Endothelial cell of umbilical vein (primary cell): ENCODE measurements around the gene C1orf105. TPM values are rescaled to one million over a fixed set of nuclear protein-coding genes. Genes with fewer than 3 reads are reported as not detected.

Experiments
- BruUV-seq: library from RNA; stranded (reverse); fragments of 400-500 nt; replicated peaks from 2 replicates; lab custom pipeline; 2021; lab: Mats Ljungman, UMichigan
- CTCF ChIA-PET: fragments of 300-600, 350-600 bp; sonication (Branson Sonifier 250); formaldehyde crosslinking; loops from one replicate; lab custom pipeline; 2021; ENCODE audit warnings: antibody characterized with exemption, inconsistent platforms; lab: Charles Lee
- POLR2A ChIA-PET: fragments of 300-600, 350-600 bp; sonication (Branson Sonifier 250); formaldehyde crosslinking; loops from one replicate; lab custom pipeline; 2021; ENCODE audit warnings: antibody characterized with exemption, inconsistent platforms; lab: Charles Lee
- DNase-seq: peaks from one replicate; pipeline ENCODE4 v3.0.0-alpha.2; 2011; ENCODE audit warnings: low read depth, low spot score
- FAIRE-seq: peaks from 2 replicates; lab custom pipeline; 2011; peaks lifted over from hg19 to GRCh38; lab: Jason Lieb, UNC
- H2AFZ ChIP-seq: 2 replicates; pipeline ENCODE4 v1.6.0; 2012; ENCODE audit warnings: low read depth, low read length, control low read depth, inconsistent platforms
- H3K27ac ChIP-seq: 2 replicates; pipeline ENCODE4 v1.5.1; 2011; ENCODE audit warnings: low read depth, mild to moderate bottlenecking, control low read depth, low read length, moderate library complexity; ENCODE audit not compliant: insufficient read depth
- H3K27me3 ChIP-seq, 2 experiments: 2 replicates each; pipeline versions ENCODE4 v1.6.0 to v1.6.1; 2011; ENCODE audit warnings: low read length in 2 of 2, mixed read lengths in 1 of 2; ENCODE audit not compliant: control insufficient read depth in 2 of 2, insufficient read depth in 2 of 2
- H3K36me3 ChIP-seq, 2 experiments: 2 replicates in 1 of 2; 3 replicates in 1 of 2; pipeline ENCODE4 v1.5.1; 2011; ENCODE audit warnings: low read length in 2 of 2, mild to moderate bottlenecking in 1 of 2, moderate library complexity in 1 of 2; ENCODE audit not compliant: control insufficient read depth in 2 of 2, insufficient read depth in 2 of 2; ENCODE audit errors: extremely low read depth in 1 of 2
- H3K4me1 ChIP-seq: 3 replicates; pipeline ENCODE4 v1.5.1; 2011; ENCODE audit warnings: mild to moderate bottlenecking, low read length; ENCODE audit not compliant: control insufficient read depth, insufficient read depth; ENCODE audit errors: extremely low read depth
- H3K4me2 ChIP-seq: 2 replicates; pipeline ENCODE4 v1.6.1; 2011; ENCODE audit warnings: low read length, control low read depth, mixed read lengths; ENCODE audit not compliant: insufficient read depth
- H3K4me3 ChIP-seq, 3 experiments: fragments of 200-600 bp in 1 of 3; sonication (generic), shearing (Covaris generic) in 1 of 3; replicated peaks in 1 of 3; 2 replicates each; pipeline ENCODE4 v1.5.1; 2011 to 2016; ENCODE audit warnings: control low read depth in 3 of 3, low read length in 3 of 3, mild to moderate bottlenecking in 2 of 3, inconsistent platforms in 1 of 3, low read depth in 1 of 3, moderate library complexity in 1 of 3; ENCODE audit not compliant: insufficient read depth in 1 of 3
- H3K79me2 ChIP-seq: 2 replicates; pipeline ENCODE4 v1.6.0; 2012; ENCODE audit warnings: low read length, inconsistent platforms; ENCODE audit not compliant: control insufficient read depth, insufficient read depth
- H3K9ac ChIP-seq: replicated peaks from 2 replicates; pipeline ENCODE3; 2011; ENCODE audit warnings: low read length, control low read depth; ENCODE audit not compliant: insufficient read depth; ENCODE audit errors: extremely low read depth
- H3K9me1 ChIP-seq: replicated peaks from 3 replicates; pipeline ENCODE4 v1.6.0; 2011; ENCODE audit warnings: mild to moderate bottlenecking, low read length; ENCODE audit not compliant: control insufficient read depth, insufficient read depth; ENCODE audit errors: extremely low read depth
- H3K9me3 ChIP-seq: replicated peaks from 2 replicates; pipeline ENCODE4 v1.5.1; 2012; ENCODE audit warnings: low read length, inconsistent platforms; ENCODE audit not compliant: control insufficient read depth, insufficient read depth
- H4K20me1 ChIP-seq: replicated peaks from 2 replicates; pipeline ENCODE3; 2011; ENCODE audit warnings: mild to moderate bottlenecking, low read length; ENCODE audit not compliant: control insufficient read depth, insufficient read depth; ENCODE audit errors: extremely low read depth
- EZH2 ChIP-seq: IDR thresholded peaks from 2 replicates; pipeline ENCODE4 v1.6.1; 2012; ENCODE audit warnings: borderline replicate concordance, low read depth, mild to moderate bottlenecking, moderate library complexity, low read length, inconsistent platforms; ENCODE audit not compliant: severe bottlenecking
- FOS ChIP-seq: IDR thresholded peaks from 2 replicates; pipeline ENCODE4 v1.6.1; 2011; ENCODE audit warnings: mild to moderate bottlenecking, low read length, moderate library complexity, borderline replicate concordance; ENCODE audit not compliant: insufficient read depth
- GATA2 ChIP-seq: IDR thresholded peaks from 2 replicates; pipeline ENCODE4 v1.7.0; 2011; ENCODE audit warnings: low read depth, mild to moderate bottlenecking, moderate library complexity, mixed read lengths, low read length; ENCODE audit not compliant: insufficient read length, insufficient read depth
- JUN ChIP-seq: IDR thresholded peaks from 2 replicates; pipeline ENCODE4 v1.6.1; 2011; ENCODE audit warnings: borderline replicate concordance, low read depth; ENCODE audit not compliant: insufficient read length, insufficient read depth
- MYC ChIP-seq: IDR thresholded peaks from one replicate; pipeline ENCODE4 v1.6.1; 2011; ENCODE audit warnings: mild to moderate bottlenecking, low read depth, low read length
- POLR2A ChIP-seq: IDR thresholded peaks from 2 replicates; pipeline ENCODE4 v1.6.1; 2012; ENCODE audit warnings: low read depth, mild to moderate bottlenecking, control low read depth, low read length
- POLR2AphosphoS5 ChIP-seq: IDR thresholded peaks from 2 replicates; pipeline ENCODE4 v1.6.1; 2012; ENCODE audit warnings: low read depth, mild to moderate bottlenecking, control low read depth, low read length, moderate library complexity; ENCODE audit not compliant: insufficient read depth
- dilution Hi-C: fragments of 300-500 bp; cut with MboI; formaldehyde crosslinking; loops from one replicate; pipeline ENCODE4 v1.15.0; 2019; ENCODE audit warnings: low sequenced_read_pairs; ENCODE audit not compliant: extremely low pct_ligation_motif_present
- intact Hi-C: fragments of 100-400 bp; cut with micrococcal nuclease; formaldehyde crosslinking; loops from one replicate; pipeline ENCODE4 v1.10.0; 2022
- polyA plus RNA-seq, 4 experiments: library from polyadenylated mRNA; depleted of rRNA in 3 of 4; stranded (reverse) in 3 of 4; unstranded in 1 of 4; fragments of >200 nt; gene quantifications; 2 replicates each; pipeline versions ENCODE4 v1.2.1 to v1.2.3, GENCODE V29; 2011 to 2012; ENCODE audit warnings: missing spikeins in 1 of 4
- total RNA-seq: library from RNA; stranded (reverse); gene quantifications from 2 replicates; pipeline ENCODE4 v1.2.3, GENCODE V29; 2021
- TF ChIP-seq, protein P1 (sequence below), 2 donors: IDR thresholded peaks; 1 replicate in 1 of 2; 2 replicates in 1 of 2; pipeline ENCODE4 v1.5.1; 2011; ENCODE audit warnings: low read length in 2 of 2, mild to moderate bottlenecking in 2 of 2, moderate library complexity in 2 of 2, control low read depth in 1 of 2, inconsistent platforms in 1 of 2, low read depth in 1 of 2; ENCODE audit not compliant: insufficient read depth in 1 of 2; ENCODE audit errors: extremely low read depth in 1 of 2

C1orf105 gene
- total and polyA plus RNA-seq, 2 donors (not counting 3 experiments of a cell fraction or from before 2014, with no cell fraction given): not detected

DNA sequence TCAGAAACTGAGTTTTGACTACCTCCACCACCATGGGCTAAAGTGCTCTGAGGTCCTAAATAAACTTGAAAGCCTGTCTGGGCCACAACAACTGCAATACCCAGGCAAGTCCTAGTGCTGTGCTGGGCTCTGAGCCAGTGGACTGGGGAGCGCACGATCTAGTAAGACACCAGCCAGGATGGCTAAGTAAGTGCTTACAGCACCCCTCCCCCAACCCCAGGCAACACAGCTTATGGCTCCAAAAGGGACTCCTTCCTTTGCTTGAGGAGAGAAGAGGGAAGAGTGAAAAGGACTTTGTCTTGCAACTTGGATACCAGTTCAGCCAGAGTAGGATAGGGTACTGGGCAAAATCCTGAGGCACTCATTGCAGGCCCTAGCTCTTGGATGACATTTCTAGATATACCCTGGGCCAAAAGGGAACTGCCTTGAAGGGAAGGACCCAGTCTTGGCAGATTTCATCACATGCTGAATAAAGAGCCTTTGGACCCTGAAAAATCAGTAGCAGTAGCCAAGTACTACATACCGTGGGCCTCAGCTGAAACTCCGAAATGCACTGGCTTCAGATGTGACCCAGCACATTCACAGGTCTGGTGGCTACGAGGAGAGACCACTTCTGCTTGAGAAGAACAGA, 1.6 kb downstream of the C1orf105 start:
- CTCF ChIA-PET: interaction anchor here (2.4 kb wide), 1 partner anchor 419 kb away, joined by 13 read pairs; no protein-coding TSS in a partner anchor
- H3K9me1 ChIP-seq: no peaks in the 10 kb centered on the region
- POLR2A ChIA-PET: no interaction called here
- TF ChIP-seq MYC (no peak), POLR2A (no peak), GATA2 (no peak), FOS (no peak), POLR2AphosphoS5 (no peak), JUN (no peak), EZH2 (no peak)
- TF ChIP-seq, protein P1, sequence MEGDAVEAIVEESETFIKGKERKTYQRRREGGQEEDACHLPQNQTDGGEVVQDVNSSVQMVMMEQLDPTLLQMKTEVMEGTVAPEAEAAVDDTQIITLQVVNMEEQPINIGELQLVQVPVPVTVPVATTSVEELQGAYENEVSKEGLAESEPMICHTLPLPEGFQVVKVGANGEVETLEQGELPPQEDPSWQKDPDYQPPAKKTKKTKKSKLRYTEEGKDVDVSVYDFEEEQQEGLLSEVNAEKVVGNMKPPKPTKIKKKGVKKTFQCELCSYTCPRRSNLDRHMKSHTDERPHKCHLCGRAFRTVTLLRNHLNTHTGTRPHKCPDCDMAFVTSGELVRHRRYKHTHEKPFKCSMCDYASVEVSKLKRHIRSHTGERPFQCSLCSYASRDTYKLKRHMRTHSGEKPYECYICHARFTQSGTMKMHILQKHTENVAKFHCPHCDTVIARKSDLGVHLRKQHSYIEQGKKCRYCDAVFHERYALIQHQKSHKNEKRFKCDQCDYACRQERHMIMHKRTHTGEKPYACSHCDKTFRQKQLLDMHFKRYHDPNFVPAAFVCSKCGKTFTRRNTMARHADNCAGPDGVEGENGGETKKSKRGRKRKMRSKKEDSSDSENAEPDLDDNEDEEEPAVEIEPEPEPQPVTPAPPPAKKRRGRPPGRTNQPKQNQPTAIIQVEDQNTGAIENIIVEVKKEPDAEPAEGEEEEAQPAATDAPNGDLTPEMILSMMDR (IDR thresholded peaks at IDR 0.05; ENCODE audit: extremely low read depth in 1 of 2, insufficient read depth in 1 of 2, low read depth in 1 of 2, low read length in 2 of 2): no peak
- dilution Hi-C loops: loop anchor here (25.0 kb wide), 1 partner anchor 410 kb away; no protein-coding TSS in a partner anchor
- no peak overlapping the region for H3K4me2 ChIP-seq
- no peak overlapping the region for H3K27ac ChIP-seq
- intact Hi-C loops: no loop called here
- no peak overlapping the region for H3K9ac ChIP-seq
- H3K79me2 ChIP-seq: no peaks in the 10 kb centered on the region
- no TSS peak for BruUV-seq
- no peaks in the 10 kb centered on the region for H4K20me1 ChIP-seq
- H2AFZ ChIP-seq: no peak overlapping the region
- no peaks in the 10 kb centered on the region for H3K9me3 ChIP-seq
- H3K27me3 ChIP-seq: no peaks in the 10 kb centered on the region
- no peaks in the 10 kb centered on the region for H3K36me3 ChIP-seq
- no peak for DNase-seq
- H3K4me1 ChIP-seq: no peaks in the 10 kb centered on the region
- no peak for FAIRE-seq
- H3K4me3 ChIP-seq: no peak overlapping the region
